Hepatocyte (in vitro differentiated cells): ENCODE data around the gene DLX6. TPM values are rescaled to one million over a fixed set of nuclear protein-coding genes. Genes with fewer than 3 reads are reported as not detected.
A peak's percentile ranks its signal among the peaks of the same experiment; 100 is the strongest.

Experiments used
- DNase-seq: peaks from one replicate; pipeline ENCODE4 v3.0.0-alpha.2; 2016; ENCODE audit warnings: low spot score
- H2AFZ ChIP-seq: fragments of 200-600 bp; sonication (generic); 2 replicates; pipeline ENCODE4 v1.6.0; 2016; ENCODE audit warnings: antibody characterized with exemption, mild to moderate bottlenecking
- H3K27ac ChIP-seq: fragments of 200-600 bp; sonication (generic); 2 replicates; pipeline ENCODE4 v1.5.1; 2016; ENCODE audit warnings: mild to moderate bottlenecking
- H3K27me3 ChIP-seq: fragments of 200-600 bp; sonication (generic); 2 replicates; pipeline ENCODE4 v1.6.1; 2016
- H3K36me3 ChIP-seq: fragments of 200-600 bp; sonication (generic); replicated peaks from 2 replicates; pipeline ENCODE4 v1.5.1; 2016; ENCODE audit warnings: low read depth; ENCODE audit not compliant: insufficient read depth
- H3K4me1 ChIP-seq: fragments of 200-600 bp; sonication (generic); 2 replicates; pipeline ENCODE4 v1.5.1; 2016; ENCODE audit warnings: mild to moderate bottlenecking, moderate library complexity; ENCODE audit not compliant: insufficient read depth
- H3K4me2 ChIP-seq: fragments of 200-600 bp; sonication (generic); 2 replicates; pipeline ENCODE4 v1.6.0; 2016
- H3K4me3 ChIP-seq: fragments of 200-600 bp; sonication (generic); 2 replicates; pipeline ENCODE4 v1.5.1; 2016; ENCODE audit warnings: mild to moderate bottlenecking
- H3K79me2 ChIP-seq: fragments of 200-600 bp; sonication (generic); 2 replicates; pipeline ENCODE4 v1.6.0; 2017; ENCODE audit warnings: mild to moderate bottlenecking
- H3K9me2 ChIP-seq: fragments of 200-600 bp; sonication (generic); replicated peaks from 2 replicates; pipeline ENCODE4 v1.6.0; 2017; ENCODE audit warnings: mild to moderate bottlenecking; ENCODE audit not compliant: insufficient read depth
- H3K9me3 ChIP-seq: fragments of 200-600 bp; sonication (generic); 2 replicates; pipeline ENCODE4 v1.5.1; 2016; ENCODE audit warnings: low read depth, mild to moderate bottlenecking
- H4K20me1 ChIP-seq: fragments of 200-600 bp; sonication (generic); 2 replicates; pipeline ENCODE4 v1.6.0; 2016; ENCODE audit warnings: mild to moderate bottlenecking; ENCODE audit not compliant: insufficient read depth, poor library complexity, severe bottlenecking
- CTCF ChIP-seq: fragments of 200-600 bp; sonication (generic); IDR thresholded peaks from 2 replicates; pipeline ENCODE4 v1.5.1; 2016; ENCODE audit warnings: antibody characterized with exemption, mild to moderate bottlenecking; ENCODE audit not compliant: poor library complexity
- EZH2 ChIP-seq: fragments of 200-600 bp; sonication (generic); IDR thresholded peaks from 2 replicates; pipeline ENCODE4 v1.6.1; 2016; ENCODE audit warnings: antibody characterized with exemption, mild to moderate bottlenecking, borderline replicate concordance
- EZH2phosphoT487 ChIP-seq: fragments of 200-600 bp; sonication (generic); IDR thresholded peaks from one replicate; pipeline ENCODE4 v1.6.1; 2018; ENCODE audit warnings: antibody characterized with exemption, mild to moderate bottlenecking, low read depth, moderate library complexity; ENCODE audit not compliant: unreplicated experiment, severe bottlenecking
- WGBS: methylation state at CpG from one replicate; pipeline ENCODE4 v1.1.6; 2016; ENCODE audit warnings: low lambda C conversion rate; ENCODE audit errors: missing lambda C conversion rate; 5-methylcytosine and 5-hydroxymethylcytosine counted together
- polyA plus RNA-seq: library from polyadenylated mRNA; unstranded; fragments of >200 nt; fragmentation: Nextera tagmentation; extraction: Ambion mirVana; gene quantifications from 2 replicates; pipeline ENCODE4 v1.2.1, GENCODE V29; 2016
- total RNA-seq: library from RNA; depleted of rRNA; stranded (reverse); fragments of >200 nt; gene quantifications from 2 replicates; pipeline ENCODE4 v1.2.3, GENCODE V29; 2014

The DLX6 gene
- total and polyA plus RNA-seq, 2 experiments from 2014 or later, result 1.9 to 3.5 TPM

GRCh38 chr7:97018791-97019531, 13.6 kb downstream of the DLX6 start:
- H3K4me2 ChIP-seq, result peak overlapping the region; percentile 72
- H3K4me1 ChIP-seq, result peaks cover 7% of the 10 kb centered on the region
- H3K9me3 ChIP-seq, result no peaks in the 10 kb centered on the region
- no peaks in the 10 kb centered on the region for H3K36me3 ChIP-seq
- peaks cover 97% of the 10 kb centered on the region for H3K27me3 ChIP-seq
- H3K4me3 ChIP-seq, result no peak overlapping the region
- H4K20me1 ChIP-seq, result no peaks in the 10 kb centered on the region
- peaks cover 40% of the 10 kb centered on the region for H3K79me2 ChIP-seq
- peak overlapping the region; percentile 95 for H3K27ac ChIP-seq
- H2AFZ ChIP-seq, result no peak overlapping the region
- WGBS, result 33% methylated on average over 19 of the region's 19 CpGs
- no peak for DNase-seq
- no peaks in the 10 kb centered on the region for H3K9me2 ChIP-seq
- peak; percentile 61 for TF ChIP-seq EZH2
- TF ChIP-seq EZH2phosphoT487, result no peak

GRCh38 chr7:97019710-97020225, 14.4 kb downstream of the DLX6 start:
- H3K36me3 ChIP-seq, result no peaks in the 10 kb centered on the region
- TF ChIP-seq EZH2phosphoT487 (peak; percentile 16), EZH2 (no peak)
- H3K4me1 ChIP-seq, result peaks cover 10% of the 10 kb centered on the region
- H3K4me2 ChIP-seq, result peak overlapping the region; percentile 72
- peaks cover 96% of the 10 kb centered on the region for H3K27me3 ChIP-seq
- peak overlapping the region; percentile 95 for H3K27ac ChIP-seq
- H4K20me1 ChIP-seq, result no peaks in the 10 kb centered on the region
- H3K4me3 ChIP-seq, result no peak overlapping the region
- no peak overlapping the region for H2AFZ ChIP-seq
- H3K79me2 ChIP-seq, result peaks cover 45% of the 10 kb centered on the region
- no peaks in the 10 kb centered on the region for H3K9me2 ChIP-seq
- no peak for DNase-seq
- no peaks in the 10 kb centered on the region for H3K9me3 ChIP-seq
- WGBS, result 51% methylated on average over 5 of the region's 5 CpGs

- Histone ChIP-seq H3K79me2 (peaks cover 46% of the 10 kb centered on the region), H4K20me1 (no peaks in the 10 kb centered on the region), H3K4me1 (peaks cover 10% of the 10 kb centered on the region), H3K36me3 (no peaks in the 10 kb centered on the region), H3K27me3 (peaks cover 96% of the 10 kb centered on the region), H3K4me3 (peak overlapping the region; percentile 24), H3K4me2 (peak overlapping the region; percentile 72), H3K27ac (peak overlapping the region; percentile 95), H3K9me2 (no peaks in the 10 kb centered on the region), H2AFZ (no peak overlapping the region), H3K9me3 (no peaks in the 10 kb centered on the region)
- TF ChIP-seq EZH2phosphoT487 (peak; percentile 3), EZH2 (no peak)
- DNase-seq, result no peak
- WGBS, result 22% methylated on average over 17 of the region's 17 CpGs
Observed at GRCh38 chr7:97020601-97020995, 15.2 kb downstream of the DLX6 start.

- H3K27me3 ChIP-seq, result peaks cover 98% of the 10 kb centered on the region
Observed at GRCh38 chr7:97020996-97021746, 15.8 kb downstream of the DLX6 start.

GRCh38 chr7:97021747-97022490, 16.6 kb downstream of the DLX6 start:
- Histone ChIP-seq H3K36me3 (no peaks in the 10 kb centered on the region), H2AFZ (no peak overlapping the region), H3K9me3 (no peaks in the 10 kb centered on the region), H3K9me2 (no peaks in the 10 kb centered on the region), H3K4me2 (peak overlapping the region; percentile 72), H3K27ac (peak overlapping the region; percentile 95), H4K20me1 (no peaks in the 10 kb centered on the region), H3K79me2 (peaks cover 49% of the 10 kb centered on the region), H3K4me1 (peaks cover 19% of the 10 kb centered on the region), H3K27me3 (peaks cover 98% of the 10 kb centered on the region), H3K4me3 (peak overlapping the region; percentile 24)
- WGBS, result 9% methylated on average over 39 of the region's 39 CpGs
- no peak for DNase-seq
- TF ChIP-seq EZH2phosphoT487, result no peak
- TF ChIP-seq EZH2, result no peak
- TF ChIP-seq CTCF, result no peak

More at GRCh38 chr7:97020996-97021746, 15.8 kb downstream of the DLX6 start:
- H2AFZ ChIP-seq, result no peak overlapping the region
- no peaks in the 10 kb centered on the region for H3K9me3 ChIP-seq
- H3K36me3 ChIP-seq, result no peaks in the 10 kb centered on the region
- H3K4me2 ChIP-seq, result peak overlapping the region; percentile 72
- H4K20me1 ChIP-seq, result no peaks in the 10 kb centered on the region
- TF ChIP-seq EZH2, result peak; percentile 76
- no peak for TF ChIP-seq EZH2phosphoT487
- peaks cover 49% of the 10 kb centered on the region for H3K79me2 ChIP-seq
- peak overlapping the region; percentile 95 for H3K27ac ChIP-seq
- peak overlapping the region; percentile 24 for H3K4me3 ChIP-seq
- H3K9me2 ChIP-seq, result no peaks in the 10 kb centered on the region
- no peak for DNase-seq
- 10% methylated on average over 66 of the region's 67 CpGs for WGBS
- peaks cover 14% of the 10 kb centered on the region for H3K4me1 ChIP-seq
